Lower leg skin (tissue), 3 donors: ENCODE measurements around the gene DOK4.

ENCODE experiments used
- POLR2A ChIP-seq, 2 donors: fragments of 450-650 bp; IDR thresholded peaks; one replicate each; pipeline ENCODE4 v1.6.1; 2016 to 2017; ENCODE audit warnings: antibody characterized with exemption in 2 of 2, mild to moderate bottlenecking in 1 of 2, moderate library complexity in 1 of 2
- TF ChIP-seq, protein P1 (sequence below), 3 donors: fragments of 450-650 bp; IDR thresholded peaks; one replicate each; pipeline ENCODE4 v1.5.1; 2016; ENCODE audit warnings: antibody characterized with exemption in 3 of 3, mild to moderate bottlenecking in 3 of 3, moderate library complexity in 2 of 3

DNA sequence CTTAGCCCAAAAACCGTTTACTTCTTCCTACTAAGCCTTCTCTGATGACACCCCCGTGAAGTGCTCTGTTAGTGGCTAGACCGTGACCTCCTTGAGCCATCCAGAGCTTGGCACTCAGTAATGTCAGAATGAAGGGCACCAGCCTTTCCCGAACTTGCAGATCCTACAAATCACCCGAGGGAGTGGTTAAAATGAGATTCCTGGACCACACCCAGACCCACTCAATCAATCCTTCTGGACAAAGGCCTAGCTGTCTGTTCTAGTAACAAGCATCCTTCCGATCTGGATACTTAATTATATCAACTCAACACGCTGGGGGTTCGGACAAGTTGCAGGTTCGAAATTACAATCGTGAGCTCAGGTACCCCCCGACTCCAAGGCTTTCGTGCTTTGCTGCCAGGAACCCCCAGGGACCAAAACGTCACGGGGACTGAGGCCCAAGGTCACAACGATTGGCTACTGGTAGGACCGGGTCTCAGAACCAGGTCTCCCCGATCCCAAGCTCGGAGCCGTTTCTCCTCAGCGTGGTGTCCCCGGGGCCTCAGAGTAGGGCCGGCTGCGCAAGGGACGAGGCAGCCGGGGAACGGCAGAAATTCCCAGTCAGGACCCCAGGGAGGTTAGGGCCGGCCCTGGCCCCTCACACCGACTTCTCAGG, 39.6 kb downstream of the DOK4 start:
- TF ChIP-seq POLR2A (IDR thresholded peaks at IDR 0.05) = no peak
- TF ChIP-seq, protein P1, sequence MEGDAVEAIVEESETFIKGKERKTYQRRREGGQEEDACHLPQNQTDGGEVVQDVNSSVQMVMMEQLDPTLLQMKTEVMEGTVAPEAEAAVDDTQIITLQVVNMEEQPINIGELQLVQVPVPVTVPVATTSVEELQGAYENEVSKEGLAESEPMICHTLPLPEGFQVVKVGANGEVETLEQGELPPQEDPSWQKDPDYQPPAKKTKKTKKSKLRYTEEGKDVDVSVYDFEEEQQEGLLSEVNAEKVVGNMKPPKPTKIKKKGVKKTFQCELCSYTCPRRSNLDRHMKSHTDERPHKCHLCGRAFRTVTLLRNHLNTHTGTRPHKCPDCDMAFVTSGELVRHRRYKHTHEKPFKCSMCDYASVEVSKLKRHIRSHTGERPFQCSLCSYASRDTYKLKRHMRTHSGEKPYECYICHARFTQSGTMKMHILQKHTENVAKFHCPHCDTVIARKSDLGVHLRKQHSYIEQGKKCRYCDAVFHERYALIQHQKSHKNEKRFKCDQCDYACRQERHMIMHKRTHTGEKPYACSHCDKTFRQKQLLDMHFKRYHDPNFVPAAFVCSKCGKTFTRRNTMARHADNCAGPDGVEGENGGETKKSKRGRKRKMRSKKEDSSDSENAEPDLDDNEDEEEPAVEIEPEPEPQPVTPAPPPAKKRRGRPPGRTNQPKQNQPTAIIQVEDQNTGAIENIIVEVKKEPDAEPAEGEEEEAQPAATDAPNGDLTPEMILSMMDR (IDR thresholded peaks at IDR 0.05) = no peak
